Measurements from ENCODE around the gene TRIM36.

DNA sequence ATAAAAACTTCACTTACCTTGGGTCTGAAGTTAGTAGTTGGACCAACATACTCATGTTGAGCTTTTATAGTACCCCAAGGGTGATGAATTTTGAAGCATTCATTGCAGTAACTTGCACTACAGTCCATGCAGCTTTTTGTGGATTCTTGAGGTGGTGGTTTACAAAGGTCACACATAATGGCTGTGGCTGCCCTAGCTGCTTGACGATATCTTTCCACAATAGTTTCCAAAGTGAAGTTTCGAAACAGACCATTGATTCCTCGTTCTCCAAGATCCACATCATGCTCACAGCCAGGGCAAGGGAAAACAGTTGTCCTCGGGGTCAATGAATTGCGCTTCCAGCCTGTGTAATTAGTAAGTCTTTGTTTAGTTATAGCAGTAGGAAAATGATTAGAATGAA is 22.7 kb downstream of the TRIM36 start:
- TF ChIP-seq, protein P1, sequence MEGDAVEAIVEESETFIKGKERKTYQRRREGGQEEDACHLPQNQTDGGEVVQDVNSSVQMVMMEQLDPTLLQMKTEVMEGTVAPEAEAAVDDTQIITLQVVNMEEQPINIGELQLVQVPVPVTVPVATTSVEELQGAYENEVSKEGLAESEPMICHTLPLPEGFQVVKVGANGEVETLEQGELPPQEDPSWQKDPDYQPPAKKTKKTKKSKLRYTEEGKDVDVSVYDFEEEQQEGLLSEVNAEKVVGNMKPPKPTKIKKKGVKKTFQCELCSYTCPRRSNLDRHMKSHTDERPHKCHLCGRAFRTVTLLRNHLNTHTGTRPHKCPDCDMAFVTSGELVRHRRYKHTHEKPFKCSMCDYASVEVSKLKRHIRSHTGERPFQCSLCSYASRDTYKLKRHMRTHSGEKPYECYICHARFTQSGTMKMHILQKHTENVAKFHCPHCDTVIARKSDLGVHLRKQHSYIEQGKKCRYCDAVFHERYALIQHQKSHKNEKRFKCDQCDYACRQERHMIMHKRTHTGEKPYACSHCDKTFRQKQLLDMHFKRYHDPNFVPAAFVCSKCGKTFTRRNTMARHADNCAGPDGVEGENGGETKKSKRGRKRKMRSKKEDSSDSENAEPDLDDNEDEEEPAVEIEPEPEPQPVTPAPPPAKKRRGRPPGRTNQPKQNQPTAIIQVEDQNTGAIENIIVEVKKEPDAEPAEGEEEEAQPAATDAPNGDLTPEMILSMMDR (IDR thresholded peaks at IDR 0.05): no peak
- TF ChIP-seq POLR2AphosphoS5 (IDR thresholded peaks at IDR 0.05) (no peak), POLR2A (IDR thresholded peaks at IDR 0.05) (no peak), EP300 (IDR thresholded peaks at IDR 0.05) (no peak)
